K562 (cell line): Measurements from ENCODE around the gene TUB. TPM values are rescaled to one million over a fixed set of nuclear protein-coding genes. Genes with fewer than 3 reads are reported as not detected.

Experiments
- ATAC-seq: fragments of 200-7000 bp; cut with Tn5 transposase; 3 replicates; pipeline ENCODE4 v1.9.1; 2020; ENCODE audit warnings: moderate library complexity
- BruUV-seq: library from RNA; stranded (reverse); fragments of 400-500 nt; replicated peaks from 2 replicates; lab custom pipeline; 2021; lab: Mats Ljungman, UMichigan
- CTCF ChIA-PET: fragments of 300-600 bp; formaldehyde crosslinking; extraction: SDS; loops from one replicate; lab custom pipeline; 2021; ENCODE audit warnings: low intra/inter-chr PET ratio; lab: Yijun Ruan, JAX
- POLR2A ChIA-PET: fragments of 300-600, 350-650 bp; sonication (Branson Sonifier 250); formaldehyde crosslinking; extraction: SDS; loops from one replicate; lab custom pipeline; 2021; ENCODE audit warnings: antibody characterized with exemption, inconsistent platforms; lab: Yijun Ruan, JAX
- DNase-seq, 4 experiments: peaks; one replicate each; pipeline versions ENCODE4 v3.0.0 to v3.0.0-alpha.2; 2011 to 2018; ENCODE audit warnings: low spot score in 3 of 4, mixed read lengths in 3 of 4; ENCODE audit errors: extremely low read depth in 1 of 4
- FAIRE-seq: peaks from 2 replicates; lab custom pipeline; 2011; peaks lifted over from hg19 to GRCh38; lab: Jason Lieb, UNC
- H2AFZ ChIP-seq: 2 replicates; pipeline ENCODE4 v1.6.0; 2011; ENCODE audit warnings: low read depth, low read length, control low read depth, inconsistent platforms
- H3K27ac ChIP-seq: fragments of 200-600 bp; 3 replicates; pipeline ENCODE4 v1.8.0; 2011; ENCODE audit warnings: low read depth, mild to moderate bottlenecking, control low read depth, inconsistent platforms, low read length, moderate library complexity, mixed read lengths; ENCODE audit errors: extremely low read depth
- H3K27me3 ChIP-seq, 2 experiments: fragments of 300-600 bp in 1 of 2; 2 replicates in 1 of 2; 3 replicates in 1 of 2; pipeline versions ENCODE4 v1.6.0 to v1.8.0; 2011; ENCODE audit warnings: inconsistent platforms in 2 of 2, low read length in 2 of 2, mild to moderate bottlenecking in 1 of 2, mixed read lengths in 1 of 2, moderate library complexity in 1 of 2; ENCODE audit not compliant: control insufficient read depth in 2 of 2, insufficient read depth in 2 of 2
- H3K36me3 ChIP-seq: fragments of 300-600 bp; 3 replicates; pipeline ENCODE4 v1.8.0; 2011; ENCODE audit warnings: mild to moderate bottlenecking, low read length, inconsistent platforms; ENCODE audit not compliant: control insufficient read depth, insufficient read depth
- H3K4me1 ChIP-seq, 2 experiments: fragments of 200-600 bp in 1 of 2; replicated peaks in 1 of 2; 2 replicates in 1 of 2; 3 replicates in 1 of 2; pipeline versions ENCODE4 v1.5.1 to v1.8.0; 2011; ENCODE audit warnings: inconsistent platforms in 2 of 2, low read length in 2 of 2, mild to moderate bottlenecking in 1 of 2, mixed read lengths in 1 of 2, moderate library complexity in 1 of 2; ENCODE audit not compliant: control insufficient read depth in 2 of 2, insufficient read depth in 2 of 2
- H3K4me2 ChIP-seq: 2 replicates; pipeline ENCODE4 v1.6.1; 2011; ENCODE audit warnings: low read length, control low read depth, inconsistent platforms, mixed read lengths; ENCODE audit not compliant: insufficient read depth
- H3K4me3 ChIP-seq: fragments of 200-600 bp; sonication (generic), shearing (Covaris generic); 2 replicates; pipeline ENCODE4 v1.5.1; 2016; ENCODE audit warnings: control low read depth, inconsistent platforms
- H3K79me2 ChIP-seq: fragments of 200-600 bp; 3 replicates; pipeline ENCODE4 v1.8.0; 2011; ENCODE audit warnings: low read length, inconsistent platforms; ENCODE audit not compliant: control insufficient read depth, insufficient read depth
- H3K9ac ChIP-seq, 2 experiments: 2 replicates each; pipeline versions ENCODE4 v1.6.0 to v1.6.1; 2011; ENCODE audit warnings: low read depth in 2 of 2, low read length in 2 of 2, control low read depth in 1 of 2, inconsistent platforms in 1 of 2, mild to moderate bottlenecking in 1 of 2, mixed read lengths in 1 of 2; ENCODE audit not compliant: insufficient read depth in 1 of 2
- H3K9me1 ChIP-seq: one replicate; pipeline ENCODE4 v1.6.0; 2011; ENCODE audit warnings: inconsistent platforms, mild to moderate bottlenecking, low read length, moderate library complexity; ENCODE audit not compliant: control insufficient read depth, insufficient read depth
- H3K9me3 ChIP-seq: replicated peaks from 2 replicates; pipeline ENCODE4 v1.5.1; 2011; ENCODE audit warnings: low read depth, low read length, inconsistent platforms; ENCODE audit not compliant: control insufficient read depth, insufficient read depth
- H4K20me1 ChIP-seq: replicated peaks from 2 replicates; pipeline ENCODE4 v1.6.1; 2011; ENCODE audit warnings: low read length, inconsistent platforms, mixed read lengths; ENCODE audit not compliant: control insufficient read depth, insufficient read depth
- ARNT ChIP-seq, 2 experiments: fragments of 450-650 bp; IDR thresholded peaks; 2 replicates each; pipeline ENCODE4 v1.6.1; 2016; ENCODE audit warnings: mild to moderate bottlenecking in 1 of 2
- ATF2 ChIP-seq: sonication (generic); formaldehyde crosslinking; IDR thresholded peaks from 2 replicates; pipeline ENCODE4 v1.8.1; 2022; ENCODE audit warnings: missing genetic modification reagents
- CHD4 ChIP-seq: fragments of 200-600 bp; sonication (generic); IDR thresholded peaks from 3 replicates; pipeline ENCODE4 v1.6.1; 2012; ENCODE audit warnings: low read depth, mild to moderate bottlenecking, mixed read lengths, low read length, inconsistent platforms; ENCODE audit not compliant: insufficient read depth, insufficient replicate concordance, poor library complexity, severe bottlenecking
- E4F1 ChIP-seq: fragments of 250-450 bp; sonication (Bioruptor Pico); IDR thresholded peaks from 2 replicates; pipeline ENCODE4 v1.5.0; 2021; ENCODE audit warnings: mild to moderate bottlenecking, borderline replicate concordance
- ELF4 ChIP-seq: fragments of 450-650 bp; formaldehyde crosslinking; IDR thresholded peaks from 2 replicates; pipeline ENCODE4 v1.4.0; 2022; ENCODE audit warnings: missing genetic modification characterization
- MAFF ChIP-seq: IDR thresholded peaks from 2 replicates; pipeline ENCODE4 v1.6.1; 2012; ENCODE audit warnings: low read length, improper control_type of control experiment
- ZBTB33 ChIP-seq: sonication (generic); formaldehyde crosslinking; IDR thresholded peaks from 2 replicates; pipeline ENCODE4 v1.8.1; 2023; ENCODE audit warnings: mild to moderate bottlenecking, missing genetic modification reagents
- ZNF224 ChIP-seq: sonication (generic); formaldehyde crosslinking; IDR thresholded peaks from 2 replicates; pipeline ENCODE4 v1.8.0; 2022; ENCODE audit warnings: mild to moderate bottlenecking, missing genetic modification reagents
- ZNF592 ChIP-seq: fragments of 450-650 bp; IDR thresholded peaks from 2 replicates; pipeline ENCODE4 v1.6.1; 2017; ENCODE audit warnings: antibody characterized with exemption, mild to moderate bottlenecking
- ZNF77 ChIP-seq: fragments of 250-450 bp; sonication (Bioruptor Pico); IDR thresholded peaks from 2 replicates; pipeline ENCODE4 v1.5.0; 2020
- WGBS: fragments of 100-300 bp; shearing (Covaris generic); methylation state at CpG from one replicate; pipeline ENCODE4 v1.1.6; 2016; ENCODE audit warnings: low coverage, mixed read lengths; ENCODE audit not compliant: insufficient coverage; ENCODE audit errors: missing lambda C conversion rate; 5-methylcytosine and 5-hydroxymethylcytosine counted together
- in situ Hi-C: fragments of 300-500 bp; cut with MboI; formaldehyde crosslinking; loops from 4 replicates; pipeline ENCODE4 v1.15.0; 2018; ENCODE audit warnings: inconsistent platforms, mixed read lengths
- intact Hi-C: fragments of 100-400 bp; cut with micrococcal nuclease; formaldehyde crosslinking; loops from 2 replicates; pipeline ENCODE4 v1.14.2; 2022
- polyA plus RNA-seq, 8 experiments: library from polyadenylated mRNA; depleted of rRNA in 4 of 8; stranded (reverse) in 5 of 8; unstranded in 3 of 8; fragments of >200 nt; fragmentation: Nextera tagmentation in 2 of 8; fragmentation: Illumina TruSeq in 1 of 8; extraction: Ambion mirVana in 2 of 8; extraction: Trizol in 1 of 8; gene quantifications; 2 replicates each; pipeline versions ENCODE4 v1.2.1 to v1.2.3, GENCODE V29; 2011 to 2014; ENCODE audit warnings: inconsistent platforms in 1 of 8, missing spikeins in 1 of 8
- total RNA-seq, 7 experiments: library from RNA; depleted of rRNA in 6 of 7; stranded (reverse); fragments of >200 nt in 6 of 7; fragmentation: Illumina TruSeq in 2 of 7; extraction: Trizol in 2 of 7; gene quantifications; 2 replicates each; pipeline versions ENCODE4 v1.2.1 to v1.2.3, GENCODE V29; 2011 to 2021; ENCODE audit warnings: low replicate concordance in 1 of 7

TUB gene
- total and polyA plus RNA-seq, 9 of the 15 experiments (the other 6 are each of a cell fraction or from before 2014, with no cell fraction given), result not detected

- no peaks in the 10 kb centered on the region for H3K36me3 ChIP-seq
- H3K27me3 ChIP-seq, result peaks cover 16 to 72% of the 10 kb centered on the region in 2 experiments
- no peak overlapping the region for H3K9ac ChIP-seq
- ChIA-PET POLR2A (interaction anchor here (0.6 kb wide), 1 partner anchor 405 kb away, joined by 3 read pairs; no protein-coding TSS in a partner anchor), CTCF (no interaction called here)
- no peaks in the 10 kb centered on the region for H3K9me3 ChIP-seq
- no TSS peak for BruUV-seq
- H3K27ac ChIP-seq, result no peak overlapping the region
- in situ Hi-C loops (no loop called here), intact Hi-C loops (no loop called here)
- ATAC-seq (no peak; the same call in 2 of the 3 replicates), DNase-seq (no peak), FAIRE-seq (no peak)
- H3K4me1 ChIP-seq, result peaks cover 8 to 9% of the 10 kb centered on the region in 2 experiments; a peak in 2 of 5 replicates
- H3K4me2 ChIP-seq, result no peak overlapping the region
- peaks cover 8% of the 10 kb centered on the region for H4K20me1 ChIP-seq
- H3K9me1 ChIP-seq, result no peaks in the 10 kb centered on the region
- WGBS, result 1% methylated on average over 17 of the region's 17 CpGs
- no peak overlapping the region for H2AFZ ChIP-seq
- no peaks in the 10 kb centered on the region for H3K79me2 ChIP-seq
- H3K4me3 ChIP-seq, result no peak overlapping the region
- no peak for TF ChIP-seq MAFF
- no peak for TF ChIP-seq ZNF77 (CRISPR knock-in tag)
- TF ChIP-seq CHD4, result no peak
- no peak for TF ChIP-seq E4F1
- TF ChIP-seq ARNT (IDR thresholded peaks at IDR 0.05), result no peak
- no peak for TF ChIP-seq ZNF224 (CRISPR knock-in tag)
- TF ChIP-seq ZBTB33, result no peak
- TF ChIP-seq ZNF592, result no peak
- TF ChIP-seq ATF2 (CRISPR knock-in tag), result no peak
- no peak for TF ChIP-seq ELF4
Measured at GRCh38 chr11:8066036-8066910, 14.7 kb upstream of the TUB start.
